K562 (cell line): ENCODE results near the gene GPER1. TPM values are rescaled to one million over a fixed set of nuclear protein-coding genes. Genes with fewer than 3 reads are reported as not detected.

ENCODE experiments used
- E2F4 ChIP-seq: sonication (generic); formaldehyde crosslinking; IDR thresholded peaks from 2 replicates; pipeline ENCODE4 v1.8.0; 2022; ENCODE audit warnings: mild to moderate bottlenecking, low read depth, missing genetic modification reagents
- FOXK1 ChIP-seq: sonication (generic); formaldehyde crosslinking; IDR thresholded peaks from 2 replicates; pipeline ENCODE4 v1.8.0; 2022; ENCODE audit warnings: missing genetic modification reagents, mild to moderate bottlenecking, borderline replicate concordance
- IRF9 ChIP-seq: fragments of 450-650 bp; IDR thresholded peaks from 2 replicates; pipeline ENCODE4 v1.6.1; 2016; ENCODE audit warnings: missing biosample characterization, missing genetic modification characterization
- KAT2B ChIP-seq: IDR thresholded peaks from one replicate; pipeline ENCODE4 v1.6.1; 2012; ENCODE audit warnings: low read depth, mild to moderate bottlenecking, control low read depth, inconsistent platforms, low read length, moderate library complexity
- MEF2A ChIP-seq: IDR thresholded peaks from 2 replicates; pipeline ENCODE4 v1.6.1; 2011; ENCODE audit warnings: low read depth, mild to moderate bottlenecking, low read length, moderate library complexity; ENCODE audit not compliant: control insufficient read depth
- NKRF ChIP-seq: fragments of 450-650 bp; IDR thresholded peaks from 2 replicates; pipeline ENCODE4 v1.6.1; 2016; ENCODE audit warnings: borderline replicate concordance
- POLR2A ChIP-seq: fragments of 450-650 bp; conservative IDR thresholded peaks from 2 replicates; pipeline ENCODE4 v1.6.1; 2016
- RBM39 ChIP-seq: fragments of 200-400 bp; formaldehyde crosslinking; optimal IDR thresholded peaks from 2 replicates; pipeline ENCODE3; 2018; ENCODE audit warnings: low read depth, low read length
- SAFB ChIP-seq: fragments of 200-400 bp; formaldehyde crosslinking; IDR thresholded peaks from 2 replicates; pipeline ENCODE4 v1.6.1; 2017; ENCODE audit warnings: low read depth, low read length, borderline replicate concordance
- SMARCC2 ChIP-seq: fragments of 450-650 bp; IDR thresholded peaks from 2 replicates; pipeline ENCODE4 v1.6.1; 2017; ENCODE audit warnings: antibody characterized with exemption, moderate library complexity, mild to moderate bottlenecking, low read depth
- SMC3 ChIP-seq: conservative IDR thresholded peaks from 2 replicates; pipeline ENCODE4 v1.6.1; 2011; ENCODE audit warnings: low read depth, low read length, improper control_type of control experiment; ENCODE audit not compliant: insufficient read depth
- SP1 ChIP-seq: sonication (generic); formaldehyde crosslinking; IDR thresholded peaks from 2 replicates; pipeline ENCODE4 v1.8.1; 2022; ENCODE audit warnings: mild to moderate bottlenecking, missing genetic modification reagents
- SUPT5H ChIP-seq: fragments of 450-650 bp; IDR thresholded peaks from 2 replicates; pipeline ENCODE4 v1.6.1; 2016
- USF1 ChIP-seq: sonication (generic); formaldehyde crosslinking; IDR thresholded peaks from 2 replicates; pipeline ENCODE4 v1.9.0; 2022; ENCODE audit warnings: mild to moderate bottlenecking, missing genetic modification reagents
- ZBTB49 ChIP-seq: sonication (generic); formaldehyde crosslinking; IDR thresholded peaks from 2 replicates; pipeline ENCODE4 v1.8.0; 2022; ENCODE audit warnings: missing genetic modification reagents, mild to moderate bottlenecking, borderline replicate concordance
- ZNF217 ChIP-seq: sonication (generic); formaldehyde crosslinking; IDR thresholded peaks from 2 replicates; pipeline ENCODE4 v1.8.0; 2022; ENCODE audit warnings: mild to moderate bottlenecking, missing genetic modification reagents
- ZNF274 ChIP-seq: IDR thresholded peaks from 2 replicates; pipeline ENCODE4 v1.6.1; 2011; ENCODE audit warnings: low read depth, mild to moderate bottlenecking, low read length, moderate library complexity, borderline replicate concordance
- ZNF282 ChIP-seq: sonication (generic); formaldehyde crosslinking; IDR thresholded peaks from 2 replicates; pipeline ENCODE4 v1.8.1; 2023; ENCODE audit warnings: missing genetic modification reagents
- ZNF398 ChIP-seq: fragments of 250-450 bp; sonication (Bioruptor Pico); IDR thresholded peaks from 2 replicates; pipeline ENCODE4 v1.8.0; 2021; ENCODE audit warnings: moderate library complexity, mild to moderate bottlenecking, inconsistent platforms
- polyA plus RNA-seq, 8 experiments: library from polyadenylated mRNA; depleted of rRNA in 4 of 8; stranded (reverse) in 5 of 8; unstranded in 3 of 8; fragments of >200 nt; fragmentation: Nextera tagmentation in 2 of 8; fragmentation: Illumina TruSeq in 1 of 8; extraction: Ambion mirVana in 2 of 8; extraction: Trizol in 1 of 8; gene quantifications; 2 replicates each; pipeline versions ENCODE4 v1.2.1 to v1.2.3, GENCODE V29; 2011 to 2014; ENCODE audit warnings: inconsistent platforms in 1 of 8, missing spikeins in 1 of 8
- total RNA-seq, 7 experiments: library from RNA; depleted of rRNA in 6 of 7; stranded (reverse); fragments of >200 nt in 6 of 7; fragmentation: Illumina TruSeq in 2 of 7; extraction: Trizol in 2 of 7; gene quantifications; 2 replicates each; pipeline versions ENCODE4 v1.2.1 to v1.2.3, GENCODE V29; 2011 to 2021; ENCODE audit warnings: low replicate concordance in 1 of 7

Gene GPER1
- total and polyA plus RNA-seq, 9 of the 15 experiments (the other 6 are each of a cell fraction or from before 2014, with no cell fraction given), result 0.04 to 0.09 (median 0.08) TPM; not detected in 6

GRCh38 chr7:1043552-1044188 lies 44.2 kb upstream of the GPER1 start (continued):
- TF ChIP-seq POLR2A (no peak), SMC3 (no peak), NKRF (no peak), KAT2B (no peak), SMARCC2 (no peak), RBM39 (no peak), MEF2A (0 out of 2 replicates have a peak, but pooled peaks have one; percentile 25), ZNF398 (CRISPR knock-in tag) (no peak), ZNF217 (CRISPR knock-in tag) (no peak), E2F4 (CRISPR knock-in tag) (no peak), FOXK1 (CRISPR knock-in tag) (no peak), ZNF282 (no peak), SAFB (no peak), SP1 (no peak), SUPT5H (no peak), USF1 (CRISPR knock-in tag) (no peak), ZNF274 (no peak), ZBTB49 (CRISPR knock-in tag) (no peak), IRF9 (tag) (no peak)
